HCT116 (cell line): ENCODE measurements around the gene SH3GL1. TPM values are rescaled to one million over a fixed set of nuclear protein-coding genes. Genes with fewer than 3 reads are reported as not detected.

Experiments
- ATAC-seq: fragments of 200-7000 bp; cut with Tn5 transposase; 2 replicates; pipeline ENCODE4 v1.9.1; 2020; ENCODE audit warnings: mild to moderate bottlenecking, moderate library complexity
- BruUV-seq: library from RNA; stranded (reverse); fragments of 400-500 nt; replicated peaks from 2 replicates; lab custom pipeline; 2021; lab: Mats Ljungman, UMichigan
- CTCF ChIA-PET: fragments of 300-600 bp; sonication (Branson Sonifier 250); formaldehyde crosslinking; loops from one replicate; lab custom pipeline; 2021; ENCODE audit warnings: antibody characterized with exemption; lab: Charles Lee
- POLR2A ChIA-PET: fragments of 300-600, 350-600 bp; sonication (Branson Sonifier 250); formaldehyde crosslinking; loops from one replicate; lab custom pipeline; 2021; ENCODE audit warnings: antibody characterized with exemption; lab: Charles Lee
- RAD21 ChIA-PET, 2 experiments: fragments of 300-600 bp; sonication (Branson Sonifier 250); formaldehyde crosslinking; loops; one replicate each; lab custom pipeline; 2023; ENCODE audit warnings: low total read pairs in 2 of 2; ENCODE audit not compliant: uncharacterized antibody in 2 of 2, unreplicated experiment in 2 of 2, low non-redundant PET in 1 of 2; lab: Charles Lee
- DNase-seq: peaks from one replicate; pipeline ENCODE4 v3.0.0-alpha.2; 2010; ENCODE audit warnings: low read depth, low spot score
- H2AFZ ChIP-seq: fragments of 200-600 bp; shearing (Covaris generic), sonication (generic); 2 replicates; pipeline ENCODE4 v1.6.1; 2017; ENCODE audit warnings: low read depth, mixed run types, mixed read lengths, antibody characterized with exemption, low read length; ENCODE audit not compliant: poor library complexity, severe bottlenecking
- H3K27ac ChIP-seq: 2 replicates; pipeline ENCODE4 v1.5.1; 2012; ENCODE audit warnings: low read depth, low read length
- H3K27me3 ChIP-seq: fragments of 200-600 bp; sonication (generic); 2 replicates; pipeline ENCODE4 v1.6.1; 2016; ENCODE audit warnings: mixed run types, low read length, mixed read lengths; ENCODE audit not compliant: insufficient read depth
- H3K36me3 ChIP-seq, 2 experiments: fragments of 200-500 bp in 1 of 2; fragments of 200-600 bp in 1 of 2; sonication (Bioruptor generic) in 1 of 2; sonication (generic) in 1 of 2; 2 replicates each; pipeline versions ENCODE4 v1.5.1 to v1.6.1; 2014 to 2016; ENCODE audit warnings: low read length in 2 of 2, inconsistent platforms in 1 of 2, mixed read lengths in 1 of 2, mixed run types in 1 of 2; ENCODE audit not compliant: insufficient read depth in 2 of 2, control insufficient read depth in 1 of 2
- H3K4me1 ChIP-seq, 2 experiments: fragments of 200-600 bp in 1 of 2; sonication (generic) in 1 of 2; 2 replicates each; pipeline versions ENCODE4 v1.5.1 to v1.6.1; 2012 to 2017; ENCODE audit warnings: low read length in 2 of 2, inconsistent platforms in 1 of 2, mild to moderate bottlenecking in 1 of 2, mixed read lengths in 1 of 2, mixed run types in 1 of 2, moderate library complexity in 1 of 2; ENCODE audit not compliant: insufficient read depth in 2 of 2, control insufficient read depth in 1 of 2
- H3K4me2 ChIP-seq: fragments of 200-600 bp; sonication (generic); 2 replicates; pipeline ENCODE4 v1.6.1; 2017; ENCODE audit warnings: mixed run types, low read length, mixed read lengths
- H3K4me3 ChIP-seq, 2 experiments: fragments of 200-600 bp in 1 of 2; sonication (generic) in 1 of 2; replicated peaks in 1 of 2; 2 replicates each; pipeline ENCODE4 v1.5.1; 2011 to 2016; ENCODE audit warnings: low read length in 2 of 2, control low read depth in 1 of 2, low read depth in 1 of 2, mild to moderate bottlenecking in 1 of 2, mixed read lengths in 1 of 2, mixed run types in 1 of 2
- H3K79me2 ChIP-seq: fragments of 200-600 bp; sonication (generic); 2 replicates; pipeline ENCODE4 v1.6.1; 2017; ENCODE audit warnings: mild to moderate bottlenecking, mixed run types, low read length, moderate library complexity, mixed read lengths; ENCODE audit not compliant: insufficient read depth
- H3K9ac ChIP-seq: fragments of 200-600 bp; sonication (generic); 2 replicates; pipeline ENCODE4 v1.6.1; 2016; ENCODE audit warnings: low read length, mixed read lengths
- H3K9me2 ChIP-seq: fragments of 200-600 bp; sonication (generic), shearing (Covaris generic); 2 replicates; pipeline ENCODE4 v1.6.1; 2017; ENCODE audit warnings: mixed run types, mild to moderate bottlenecking, moderate library complexity; ENCODE audit not compliant: insufficient read depth
- H3K9me3 ChIP-seq, 2 experiments: fragments of 200-500 bp in 1 of 2; fragments of 200-600 bp in 1 of 2; sonication (Bioruptor generic) in 1 of 2; sonication (generic) in 1 of 2; 2 replicates each; pipeline ENCODE4 v1.6.1; 2014 to 2017; ENCODE audit warnings: low read length in 2 of 2, mixed read lengths in 2 of 2, inconsistent platforms in 1 of 2, low read depth in 1 of 2, mild to moderate bottlenecking in 1 of 2, mixed run types in 1 of 2, moderate library complexity in 1 of 2; ENCODE audit not compliant: control insufficient read depth in 1 of 2, insufficient read depth in 1 of 2
- H4K20me1 ChIP-seq: fragments of 200-600 bp; sonication (generic), shearing (Covaris generic); 2 replicates; pipeline ENCODE4 v1.6.1; 2017; ENCODE audit warnings: mixed run types, mild to moderate bottlenecking, moderate library complexity; ENCODE audit not compliant: insufficient read depth
- EGR1 ChIP-seq: IDR thresholded peaks from 2 replicates; pipeline ENCODE4 v1.6.1; 2012; ENCODE audit warnings: low read depth
- ELF1 ChIP-seq: IDR thresholded peaks from 2 replicates; pipeline ENCODE4 v1.6.1; 2012; ENCODE audit warnings: low read depth, borderline replicate concordance
- EZH2 ChIP-seq: fragments of 200-600 bp; sonication (generic); IDR thresholded peaks from 2 replicates; pipeline ENCODE4 v1.6.1; 2017; ENCODE audit warnings: antibody characterized with exemption, mixed run types
- JUND ChIP-seq: IDR thresholded peaks from 2 replicates; pipeline ENCODE4 v1.6.1; 2012
- POLR2A ChIP-seq: IDR thresholded peaks from 2 replicates; pipeline ENCODE4 v1.7.0; 2011; ENCODE audit warnings: borderline replicate concordance; ENCODE audit not compliant: insufficient read depth, insufficient read length; ENCODE audit errors: extremely low read depth
- SIN3A ChIP-seq: IDR thresholded peaks from 2 replicates; pipeline ENCODE4 v1.6.1; 2012; ENCODE audit warnings: low read depth
- SP1 ChIP-seq: IDR thresholded peaks from 2 replicates; pipeline ENCODE4 v1.6.1; 2012; ENCODE audit warnings: low read depth
- SRF ChIP-seq: IDR thresholded peaks from 2 replicates; pipeline ENCODE4 v1.6.1; 2012; ENCODE audit warnings: low read depth
- TCF7L2 ChIP-seq: IDR thresholded peaks from 2 replicates; pipeline ENCODE4 v1.7.0; 2011; ENCODE audit warnings: borderline replicate concordance, inconsistent platforms; ENCODE audit not compliant: insufficient read depth, insufficient read length; ENCODE audit errors: extremely low read depth
- YY1 ChIP-seq: IDR thresholded peaks from 2 replicates; pipeline ENCODE4 v1.6.1; 2011; ENCODE audit warnings: low read length, low read depth, moderate library complexity, mild to moderate bottlenecking; ENCODE audit not compliant: insufficient replicate concordance; ENCODE audit errors: extremely low read depth
- intact Hi-C: fragments of 100-400 bp; cut with micrococcal nuclease; formaldehyde crosslinking; loops from 2 replicates; pipeline ENCODE4 v1.10.0; 2022
- total RNA-seq: library from RNA; stranded (reverse); gene quantifications from one replicate; pipeline ENCODE4 v1.2.1, GENCODE V29; 2021; ENCODE audit not compliant: unreplicated experiment

The SH3GL1 gene
- total RNA-seq, 1 experiment from 2014 or later: 86.0 TPM

DNA sequence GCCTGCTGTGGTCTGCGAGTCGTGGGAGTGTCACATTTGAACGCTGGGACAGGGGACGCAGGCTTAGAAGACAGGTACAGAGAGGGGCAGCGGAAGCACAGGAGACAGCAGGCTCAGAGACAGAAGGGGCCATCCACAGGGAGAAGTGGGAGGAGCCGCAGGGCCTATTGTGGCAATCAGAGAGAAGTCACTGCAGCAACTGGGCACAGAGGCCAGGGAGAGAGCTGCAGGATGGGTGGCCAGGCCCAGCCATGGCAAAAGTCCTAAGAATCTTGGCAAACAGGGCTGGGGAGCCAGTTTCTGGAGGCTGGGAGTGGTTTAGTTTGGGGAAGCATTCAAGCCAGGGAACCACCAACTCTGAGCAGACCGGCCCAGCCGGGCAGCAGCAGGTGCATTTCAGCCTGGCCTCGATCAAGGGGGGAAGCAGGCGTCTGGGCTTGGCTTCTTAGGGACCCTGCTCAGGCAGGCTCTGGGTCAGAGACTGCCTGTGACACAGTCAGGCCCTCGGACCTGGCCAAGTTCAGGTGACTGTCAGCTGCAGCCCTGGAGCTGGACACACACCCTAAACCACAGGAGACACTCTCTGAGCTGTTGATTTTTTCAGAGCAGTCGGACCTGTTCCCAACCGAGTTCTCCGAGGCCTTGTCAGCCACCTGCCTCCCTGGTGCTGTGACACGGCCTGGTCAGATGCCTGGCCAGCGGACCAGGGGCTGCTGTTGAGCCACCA lies 11.8 kb downstream of the SH3GL1 start:
- Histone ChIP-seq H3K4me1 (no peaks in the 10 kb centered on the region), H3K9me3 (no peaks in the 10 kb centered on the region), H3K36me3 (peaks cover 4% of the 10 kb centered on the region in 2 experiments; a peak in 3 of 4 replicates), H4K20me1 (peaks cover 4% of the 10 kb centered on the region; the same call in 1 of the 2 replicates), H3K4me3 (no peak overlapping the region), H3K27me3 (no peaks in the 10 kb centered on the region), H3K27ac (no peak overlapping the region), H3K4me2 (no peak overlapping the region), H3K9me2 (no peaks in the 10 kb centered on the region), H2AFZ (no peak overlapping the region), H3K9ac (no peak overlapping the region), H3K79me2 (peaks cover 96% of the 10 kb centered on the region)
- DNase-seq (no peak), ATAC-seq (no peak)
- CTCF ChIA-PET: interaction anchor here (1.2 kb wide), 1 partner anchor 12 kb away, joined by 3 read pairs; no protein-coding TSS in a partner anchor
- intact Hi-C loops: no loop called here
- POLR2A ChIA-PET: no interaction called here
- no TSS peak for BruUV-seq
- RAD21 ChIA-PET: no interaction called here
- no peak for TF ChIP-seq JUND
- no peak for TF ChIP-seq SIN3A
- no peak for TF ChIP-seq YY1
- TF ChIP-seq EZH2: no peak
- no peak for TF ChIP-seq SP1
- TF ChIP-seq TCF7L2: no peak
- TF ChIP-seq ELF1: no peak
- TF ChIP-seq SRF: no peak
- no peak for TF ChIP-seq EGR1
- TF ChIP-seq POLR2A: no peak
- TF ChIP-seq, all 23 proteins: peak for 0
